Spinal cord (tissue), 10 donors: Measurements from ENCODE around the gene NYAP1. TPM values are rescaled to one million over a fixed set of nuclear protein-coding genes. Genes with fewer than 3 reads are reported as not detected.

Source experiments
- DNase-seq, 6 donors: peaks; one replicate each; pipeline versions ENCODE4 v3.0.0 to v3.0.0-alpha.2; 2013 to 2015; ENCODE audit warnings: low spot score in 6 of 6, low read depth in 4 of 6
- H3K27ac ChIP-seq: one replicate; pipeline ENCODE4 v1.5.1; 2013; ENCODE audit warnings: low read depth, low read length, control low read depth
- H3K27me3 ChIP-seq: one replicate; pipeline ENCODE4 v1.6.1; 2013; ENCODE audit warnings: low read length; ENCODE audit not compliant: control insufficient read depth, insufficient read depth
- H3K36me3 ChIP-seq: one replicate; pipeline ENCODE4 v1.6.1; 2013; ENCODE audit warnings: low read length; ENCODE audit not compliant: control insufficient read depth, insufficient read depth
- H3K4me1 ChIP-seq: one replicate; pipeline ENCODE4 v1.6.1; 2013; ENCODE audit warnings: low read length; ENCODE audit not compliant: control insufficient read depth, insufficient read depth
- H3K4me3 ChIP-seq: one replicate; pipeline ENCODE4 v1.5.1; 2013; ENCODE audit warnings: low read depth, low read length, control low read depth
- H3K9me3 ChIP-seq: one replicate; pipeline ENCODE4 v1.6.1; 2013; ENCODE audit warnings: low read length; ENCODE audit not compliant: control insufficient read depth, insufficient read depth
- WGBS: methylation state at CpG from one replicate; pipeline ENCODE4 v1.1.5; 2013; ENCODE audit warnings: missing lambda C conversion rate; ENCODE audit not compliant: insufficient coverage; 5-methylcytosine and 5-hydroxymethylcytosine counted together
- polyA plus RNA-seq, 2 donors: library from polyadenylated mRNA; unstranded; fragments of 120-200 nt; gene quantifications; one replicate each; pipeline ENCODE4 v1.2.1, GENCODE V29; 2013; ENCODE audit not compliant: insufficient read length in 2 of 2
- total RNA-seq, 2 donors: library from RNA; depleted of rRNA in 1 of 2; stranded (reverse); fragments of 120-200 nt in 1 of 2; fragments of >200 nt in 1 of 2; gene quantifications; one replicate each; pipeline versions ENCODE4 v1.2.3 to v1.2.4, GENCODE V29; 2013 to 2014
- donor health status: healthy.

NYAP1 gene
- total and polyA plus RNA-seq, 4 donors, result 12.0 to 63.4 (median 37.4) TPM

DNA sequence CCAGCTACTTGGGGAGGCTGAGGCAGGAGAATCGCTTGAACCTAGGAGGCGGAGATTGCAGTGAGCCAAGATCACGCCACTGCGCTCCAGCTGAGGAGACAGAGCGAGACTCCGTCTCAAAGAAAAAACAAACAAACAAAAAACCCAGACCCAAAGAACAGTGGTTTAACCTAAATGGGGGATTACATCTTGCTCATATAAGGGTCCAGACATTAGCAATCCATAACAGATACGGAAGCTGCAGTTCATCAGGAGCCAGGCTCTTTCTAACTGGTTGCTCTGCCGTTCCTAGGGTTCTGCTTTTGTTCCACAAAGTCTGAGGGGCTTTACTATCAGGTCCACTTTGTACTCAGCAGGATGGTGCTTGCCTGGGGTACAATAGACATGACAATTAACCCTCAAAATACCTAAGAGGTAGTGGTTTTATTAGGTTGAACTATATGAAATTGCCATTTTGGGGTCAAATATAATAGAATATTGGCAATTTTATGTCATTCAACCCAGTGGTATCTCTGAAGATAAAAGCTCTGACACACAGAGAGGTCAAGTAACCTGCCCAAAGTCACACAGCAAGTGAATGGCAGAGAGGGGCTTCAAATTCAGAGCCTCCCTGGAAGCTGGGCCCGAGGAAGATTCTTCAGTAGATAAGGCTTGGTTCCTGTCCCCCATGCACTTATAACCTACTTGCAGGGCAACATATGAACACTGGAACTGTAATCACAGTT lies 21.3 kb downstream of the NYAP1 start:
- Histone ChIP-seq H3K4me1 (peaks cover 4% of the 10 kb centered on the region), H3K27me3 (no peaks in the 10 kb centered on the region), H3K27ac (no peak overlapping the region), H3K36me3 (no peaks in the 10 kb centered on the region), H3K9me3 (no peaks in the 10 kb centered on the region), H3K4me3 (no peak overlapping the region)
- WGBS, result 86% methylated on average over 1 of the region's 9 CpGs
- DNase-seq, result no peak

DNA sequence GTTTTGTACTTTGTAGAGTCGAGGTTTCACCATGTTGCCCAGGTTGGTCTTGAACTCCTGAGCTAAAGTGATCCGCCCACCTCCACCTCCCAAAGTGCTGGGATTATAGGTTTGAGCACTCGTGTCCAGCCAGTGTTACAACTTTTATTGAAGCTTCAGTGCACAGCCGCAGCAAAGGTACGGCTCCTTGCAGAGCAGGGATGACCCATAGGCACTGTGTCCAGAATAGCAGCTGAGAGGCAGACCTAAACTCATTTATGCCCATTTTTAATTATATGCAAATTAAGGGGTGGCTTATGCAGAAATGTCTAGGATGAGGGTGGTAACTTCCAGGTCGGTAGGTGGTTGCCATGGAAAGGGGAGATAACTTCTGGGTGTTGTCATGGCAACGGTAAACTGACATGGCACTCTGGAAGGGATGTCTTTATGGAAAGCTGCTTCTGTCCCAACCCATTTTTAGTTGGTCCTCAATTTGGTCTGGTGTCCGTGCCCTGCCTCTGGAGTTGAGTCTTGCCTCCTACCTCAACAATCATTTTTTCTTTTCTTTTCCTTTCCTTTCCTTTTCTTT lies 22.7 kb downstream of the NYAP1 start:
- Histone ChIP-seq H3K4me1 (peaks cover 4% of the 10 kb centered on the region), H3K36me3 (no peaks in the 10 kb centered on the region), H3K9me3 (no peaks in the 10 kb centered on the region), H3K27me3 (no peaks in the 10 kb centered on the region), H3K4me3 (no peak overlapping the region), H3K27ac (no peak overlapping the region)
- no peak for DNase-seq
- 92% methylated on average over 2 of the region's 8 CpGs for WGBS

DNA sequence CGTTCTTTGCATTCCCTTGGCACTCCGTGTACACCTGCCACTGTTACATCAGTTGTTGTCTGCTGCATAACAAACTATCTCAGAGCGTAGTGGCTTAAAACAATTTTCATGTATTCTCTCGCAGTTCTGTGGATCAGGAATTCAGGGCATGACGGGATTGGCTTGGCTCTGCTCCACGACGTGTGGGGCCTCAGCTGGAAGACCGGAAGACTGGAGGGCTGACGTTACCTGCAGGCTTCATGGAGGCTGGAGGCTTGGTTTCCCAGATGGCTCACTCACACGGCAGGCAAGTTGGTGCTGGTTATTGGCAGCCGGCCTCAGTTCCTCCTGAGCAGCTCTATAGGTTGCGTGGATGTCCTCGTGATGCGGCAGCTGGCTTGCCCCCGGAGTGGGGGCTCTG lies 25.5 kb downstream of the NYAP1 start:
- H3K4me1 ChIP-seq, result peaks cover 4% of the 10 kb centered on the region
- no peaks in the 10 kb centered on the region for H3K27me3 ChIP-seq
- DNase-seq, result peak in 2 of 6 donors; percentile 72 to 80
- H3K36me3 ChIP-seq, result no peaks in the 10 kb centered on the region
- WGBS, result 50% methylated on average over 11 of the region's 15 CpGs
- no peaks in the 10 kb centered on the region for H3K9me3 ChIP-seq
- no peak overlapping the region for H3K4me3 ChIP-seq
- no peak overlapping the region for H3K27ac ChIP-seq

DNA sequence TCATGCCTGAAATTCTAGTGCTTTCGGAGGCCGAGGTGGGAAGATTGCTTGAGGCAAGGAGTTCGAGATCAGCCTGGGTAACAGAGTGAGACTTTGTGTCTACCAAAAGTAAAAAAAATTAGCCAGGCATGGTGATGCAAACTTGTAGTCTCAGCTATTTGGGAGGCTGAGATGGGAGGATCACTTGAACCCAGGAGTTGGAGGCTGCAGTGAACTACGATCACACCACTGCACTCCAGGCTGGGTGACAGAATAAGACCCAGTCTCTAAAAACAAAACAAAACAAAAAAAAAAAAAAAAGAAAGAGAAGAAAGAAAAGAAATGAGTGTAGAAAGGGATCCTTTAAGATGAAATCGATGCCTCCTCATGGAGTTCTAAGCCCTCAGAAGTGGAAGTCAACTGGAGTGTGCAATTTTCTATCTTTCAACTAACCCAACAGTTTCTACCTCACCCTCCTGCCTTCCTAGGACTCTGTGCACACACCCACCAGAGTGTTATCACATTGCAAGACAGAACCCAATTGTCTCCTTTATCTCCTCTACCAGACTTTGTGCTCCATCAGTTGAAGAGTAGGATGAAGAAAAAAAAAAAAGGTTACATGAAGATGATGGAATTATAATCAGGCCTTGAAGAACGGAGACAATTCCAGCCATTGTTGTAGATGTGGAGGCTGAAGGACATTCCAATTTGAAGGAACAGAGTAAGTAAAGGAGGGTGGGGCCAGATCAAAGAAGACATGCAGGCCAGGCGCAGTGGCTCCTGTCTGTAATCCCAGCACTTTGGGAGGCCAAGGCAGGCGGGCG lies 26.9 kb downstream of the NYAP1 start:
- Histone ChIP-seq H3K9me3 (no peaks in the 10 kb centered on the region), H3K4me3 (no peak overlapping the region), H3K27ac (no peak overlapping the region), H3K27me3 (no peaks in the 10 kb centered on the region), H3K4me1 (peaks cover 4% of the 10 kb centered on the region), H3K36me3 (no peaks in the 10 kb centered on the region)
- WGBS, result 94% methylated on average over 7 of the region's 9 CpGs
- DNase-seq, result no peak

DNA sequence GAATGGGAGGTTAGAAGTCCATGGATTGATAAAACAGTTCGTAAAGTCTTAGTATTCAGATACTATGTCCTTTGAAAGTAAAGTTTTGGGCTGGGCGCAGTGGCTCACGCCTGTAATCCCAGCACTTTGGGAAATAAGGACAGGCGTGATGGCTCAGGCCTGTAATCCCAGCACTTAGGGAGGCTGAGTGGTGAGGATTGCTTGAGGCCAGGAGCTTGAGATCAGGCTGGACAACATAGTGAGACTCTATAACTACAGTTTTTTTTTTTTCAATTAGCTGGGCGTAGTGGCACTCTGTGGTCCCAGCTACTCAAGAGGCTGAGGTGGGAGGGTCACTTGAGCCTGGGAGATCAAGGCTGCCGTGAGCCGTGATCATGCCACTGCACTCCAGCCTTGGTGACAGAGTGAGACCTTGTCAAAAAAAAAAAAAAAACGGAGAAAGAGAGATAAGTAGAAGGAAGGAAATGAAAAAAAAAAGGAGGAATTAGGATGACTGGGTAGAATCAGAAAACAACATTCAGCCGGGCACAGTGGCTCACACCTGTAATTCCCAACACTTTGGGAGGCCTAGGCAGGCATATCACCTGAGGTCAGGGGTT lies 29.6 kb downstream of the NYAP1 start:
- Histone ChIP-seq H3K4me1 (peaks cover 4% of the 10 kb centered on the region), H3K36me3 (no peaks in the 10 kb centered on the region), H3K9me3 (no peaks in the 10 kb centered on the region), H3K4me3 (no peak overlapping the region), H3K27me3 (no peaks in the 10 kb centered on the region), H3K27ac (no peak overlapping the region)
- 96% methylated on average over 6 of the region's 9 CpGs for WGBS
- DNase-seq, result no peak

DNA sequence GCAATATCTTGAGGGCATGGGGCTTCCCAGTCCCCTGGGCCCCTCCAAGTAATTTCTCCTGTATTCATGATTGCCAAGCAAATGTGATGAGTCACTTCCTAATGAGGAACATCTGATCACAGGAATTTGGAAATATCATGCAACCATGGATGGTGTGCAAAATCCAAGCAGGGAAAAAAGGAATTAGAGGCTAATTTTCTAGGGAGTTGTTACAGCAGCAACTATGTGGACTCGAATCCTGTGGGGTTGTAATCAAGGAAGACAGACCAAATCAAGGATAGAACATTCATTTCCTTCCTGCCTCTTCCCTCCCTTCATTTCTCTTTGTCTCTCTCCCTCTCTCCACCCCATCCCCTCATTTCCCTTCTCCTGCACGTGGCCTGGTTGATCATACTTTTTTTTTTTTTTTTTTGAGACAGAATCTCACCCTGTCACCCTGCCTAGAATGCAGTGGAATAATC lies 31.4 kb downstream of the NYAP1 start:
- Histone ChIP-seq H3K9me3 (no peaks in the 10 kb centered on the region), H3K4me3 (no peak overlapping the region), H3K27ac (no peak overlapping the region), H3K36me3 (no peaks in the 10 kb centered on the region), H3K4me1 (no peaks in the 10 kb centered on the region), H3K27me3 (no peaks in the 10 kb centered on the region)
- WGBS, result no CpG with 5 or more reads among the region's 2 CpGs
- no peak for DNase-seq

DNA sequence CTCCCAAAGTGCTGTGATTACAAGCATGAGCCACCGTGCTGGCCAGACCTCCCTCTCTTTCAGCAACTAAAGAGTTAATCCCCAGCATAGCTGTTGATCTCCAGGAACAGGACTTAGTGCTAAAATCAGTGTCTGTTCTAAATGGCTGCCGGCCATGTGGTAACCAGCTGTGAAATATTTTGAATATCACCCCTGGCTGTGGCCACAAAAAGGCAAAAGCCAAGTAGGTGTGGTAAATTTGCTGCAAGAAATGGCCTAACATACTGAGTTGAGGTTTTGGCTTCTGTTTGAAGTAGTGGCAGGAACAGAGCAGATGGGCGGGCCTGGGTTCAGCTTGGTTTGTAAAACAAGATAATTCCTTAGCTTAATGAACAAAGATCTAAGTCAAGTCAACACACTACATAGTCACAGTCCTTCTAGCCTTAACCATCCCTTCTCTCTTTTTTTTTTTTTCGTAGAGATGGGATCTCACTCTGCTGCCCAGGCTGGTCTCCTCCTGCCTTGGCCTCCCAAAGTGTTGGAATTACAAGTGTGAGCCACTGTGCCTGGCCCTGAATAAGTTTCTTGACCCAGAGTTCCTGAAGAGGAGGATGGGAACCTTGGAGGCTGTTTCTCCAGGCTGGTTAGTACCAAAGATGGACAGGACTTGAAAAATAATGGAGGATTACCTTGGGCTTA lies 32.5 kb downstream of the NYAP1 start:
- 21% methylated on average over 2 of the region's 4 CpGs for WGBS
- peak overlapping the region; percentile 15 for H3K27ac ChIP-seq
- H3K4me1 ChIP-seq, result no peaks in the 10 kb centered on the region
- H3K9me3 ChIP-seq, result no peaks in the 10 kb centered on the region
- H3K27me3 ChIP-seq, result no peaks in the 10 kb centered on the region
- H3K36me3 ChIP-seq, result no peaks in the 10 kb centered on the region
- H3K4me3 ChIP-seq, result no peak overlapping the region
- DNase-seq, result peak in 1 of 6 donors; percentile 69

DNA sequence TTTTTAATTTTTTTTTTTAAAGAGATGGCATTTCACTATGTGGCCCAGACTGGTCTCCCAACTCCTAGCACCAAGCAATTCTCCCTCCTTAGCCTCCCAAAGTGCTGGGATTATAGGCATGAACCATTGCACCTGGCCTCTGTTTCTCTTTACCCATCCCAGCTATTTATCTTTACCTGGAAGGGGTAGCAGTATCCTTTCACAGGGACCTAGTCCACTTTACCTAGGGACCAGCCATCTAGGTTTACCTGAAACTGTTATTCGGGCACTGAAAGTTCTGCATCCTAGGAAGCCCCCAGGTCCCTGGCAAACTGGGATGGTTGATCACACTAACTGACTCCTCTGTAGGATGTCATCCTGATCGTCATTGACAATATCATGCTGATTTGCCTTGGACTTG lies 33.6 kb downstream of the NYAP1 start:
- no peak for DNase-seq
- Histone ChIP-seq H3K9me3 (no peaks in the 10 kb centered on the region), H3K27me3 (no peaks in the 10 kb centered on the region), H3K27ac (no peak overlapping the region), H3K4me3 (no peak overlapping the region), H3K4me1 (no peaks in the 10 kb centered on the region), H3K36me3 (no peaks in the 10 kb centered on the region)
- 100% methylated on average over 1 of the region's 2 CpGs for WGBS

DNA sequence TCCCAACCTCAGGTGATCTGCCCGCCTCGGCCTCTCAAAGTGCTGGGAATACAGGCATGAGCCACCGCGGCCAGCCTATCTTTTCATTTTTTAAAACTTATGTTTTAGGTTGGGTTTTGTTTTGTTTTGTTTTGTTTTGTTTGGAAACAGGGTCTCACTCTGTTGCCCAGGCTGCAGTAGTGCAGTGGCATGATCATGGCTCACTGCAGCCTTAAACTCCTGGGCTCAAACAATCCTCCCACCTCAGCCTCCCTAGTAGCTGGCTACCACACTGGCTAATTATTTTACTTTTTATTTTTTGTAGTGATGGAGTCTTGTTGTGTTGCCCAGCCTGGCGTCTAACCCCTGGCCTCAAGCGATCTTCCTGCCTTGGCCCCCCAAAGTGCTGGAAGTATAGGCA lies 35.9 kb downstream of the NYAP1 start:
- Histone ChIP-seq H3K27me3 (no peaks in the 10 kb centered on the region), H3K36me3 (no peaks in the 10 kb centered on the region), H3K4me1 (no peaks in the 10 kb centered on the region), H3K9me3 (no peaks in the 10 kb centered on the region), H3K27ac (no peak overlapping the region), H3K4me3 (no peak overlapping the region)
- 75% methylated on average over 2 of the region's 6 CpGs for WGBS
- DNase-seq, result no peak
